GM19193 (cell line): ENCODE measurements around the gene MYH6.

Source experiments
- POLR2A ChIP-seq: IDR thresholded peaks from 4 replicates; pipeline ENCODE4 v1.6.1; 2011; ENCODE audit not compliant: insufficient read depth, insufficient read length; ENCODE audit errors: extremely low read depth

Gene MYH6

GRCh38 chr14:23349156-23349845 lies 58.8 kb downstream of the MYH6 start:
- TF ChIP-seq POLR2A = no peak

- TF ChIP-seq POLR2A = no peak
Observed at GRCh38 chr14:23348297-23348655, 59.8 kb downstream of the MYH6 start.

GRCh38 chr14:23347406-23348296 lies 60.4 kb downstream of the MYH6 start:
- no peak for TF ChIP-seq POLR2A

GRCh38 chr14:23346693-23347405 lies 61.2 kb downstream of the MYH6 start:
- no peak for TF ChIP-seq POLR2A

GRCh38 chr14:23345987-23346692 lies 61.9 kb downstream of the MYH6 start:
- no peak for TF ChIP-seq POLR2A

GRCh38 chr14:23344481-23344880 lies 63.6 kb downstream of the MYH6 start:
- no peak for TF ChIP-seq POLR2A

- TF ChIP-seq POLR2A = no peak
Observed at GRCh38 chr14:23339506-23340268, 68.4 kb downstream of the MYH6 start.

GRCh38 chr14:23335623-23336022 lies 72.5 kb downstream of the MYH6 start:
- no peak for TF ChIP-seq POLR2A
